Colonic mucosa (tissue), 4 donors: ENCODE measurements around the gene SNRNP25. TPM values are rescaled to one million over a fixed set of nuclear protein-coding genes. Genes with fewer than 3 reads are reported as not detected.

Experiments
- DNase-seq: peaks from one replicate; pipeline ENCODE4 v3.0.0-alpha.2; 2020
- H3K27ac ChIP-seq: fragments of 200-600 bp; one replicate; pipeline ENCODE4 v1.8.0; 2021
- H3K27me3 ChIP-seq: fragments of 200-600 bp; one replicate; pipeline ENCODE4 v1.8.0; 2021
- H3K36me3 ChIP-seq: fragments of 200-600 bp; one replicate; pipeline ENCODE4 v1.8.0; 2021
- H3K4me1 ChIP-seq: fragments of 200-600 bp; one replicate; pipeline ENCODE4 v1.8.0; 2021; ENCODE audit warnings: mild to moderate bottlenecking
- H3K4me3 ChIP-seq: fragments of 200-600 bp; one replicate; pipeline ENCODE4 v1.8.0; 2021
- H3K9ac ChIP-seq, 2 donors: one replicate each; pipeline ENCODE4 v1.7.0; 2013; ENCODE audit warnings: control low read depth in 2 of 2, low read depth in 2 of 2, low read length in 2 of 2
- H3K9me3 ChIP-seq: fragments of 200-600 bp; one replicate; pipeline ENCODE4 v1.8.0; 2021
- intact Hi-C: fragments of 100-400 bp; cut with DNase I; formaldehyde crosslinking; loops from one replicate; pipeline ENCODE4 v1.14.1; 2022
- microRNA-seq: library from miRNA; unstranded; fragments of <30 nt; microRNA quantifications from one replicate; pipeline ENCODE4, GENCODE V29; 2019
- total RNA-seq, 2 donors: library from RNA; stranded (reverse); fragmentation: NEBNext Ultra II Directional in 1 of 2; extraction: Animal tissue kit (Norgen Biotek cat#: 25700) in 1 of 2; gene quantifications; one replicate each; pipeline ENCODE4 v1.2.1, GENCODE V29; 2021
- TF ChIP-seq, protein P1 (sequence below): fragments of 200-600 bp; IDR thresholded peaks from one replicate; pipeline ENCODE4 v1.8.0; 2022; ENCODE audit warnings: antibody characterized with exemption, mild to moderate bottlenecking
- donor health status: healthy.
- donor health status: DM: no; HTN: no; CAD: no.
- donor health status: DM: no; HTN: no; CAD: no.

Gene SNRNP25
- total RNA-seq, 2 donors from 2014 or later = 20.6 to 48.3 TPM

GRCh38 chr16:104928-105327, 51.3 kb downstream of the SNRNP25 start:
- intact Hi-C loops = loop anchor here (5.0 kb wide), 2 partner anchors 77 to 257 kb away; partner anchors contain the start of gene HBQ1
- H3K9me3 ChIP-seq = no peaks in the 10 kb centered on the region
- H3K9ac ChIP-seq = no peak overlapping the region
- no peak overlapping the region for H3K27ac ChIP-seq
- no peaks in the 10 kb centered on the region for H3K4me1 ChIP-seq
- H3K4me3 ChIP-seq = no peak overlapping the region
- TF ChIP-seq, protein P1, sequence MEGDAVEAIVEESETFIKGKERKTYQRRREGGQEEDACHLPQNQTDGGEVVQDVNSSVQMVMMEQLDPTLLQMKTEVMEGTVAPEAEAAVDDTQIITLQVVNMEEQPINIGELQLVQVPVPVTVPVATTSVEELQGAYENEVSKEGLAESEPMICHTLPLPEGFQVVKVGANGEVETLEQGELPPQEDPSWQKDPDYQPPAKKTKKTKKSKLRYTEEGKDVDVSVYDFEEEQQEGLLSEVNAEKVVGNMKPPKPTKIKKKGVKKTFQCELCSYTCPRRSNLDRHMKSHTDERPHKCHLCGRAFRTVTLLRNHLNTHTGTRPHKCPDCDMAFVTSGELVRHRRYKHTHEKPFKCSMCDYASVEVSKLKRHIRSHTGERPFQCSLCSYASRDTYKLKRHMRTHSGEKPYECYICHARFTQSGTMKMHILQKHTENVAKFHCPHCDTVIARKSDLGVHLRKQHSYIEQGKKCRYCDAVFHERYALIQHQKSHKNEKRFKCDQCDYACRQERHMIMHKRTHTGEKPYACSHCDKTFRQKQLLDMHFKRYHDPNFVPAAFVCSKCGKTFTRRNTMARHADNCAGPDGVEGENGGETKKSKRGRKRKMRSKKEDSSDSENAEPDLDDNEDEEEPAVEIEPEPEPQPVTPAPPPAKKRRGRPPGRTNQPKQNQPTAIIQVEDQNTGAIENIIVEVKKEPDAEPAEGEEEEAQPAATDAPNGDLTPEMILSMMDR = no peak
- DNase-seq = no peak
- no peaks in the 10 kb centered on the region for H3K27me3 ChIP-seq
- H3K36me3 ChIP-seq = no peaks in the 10 kb centered on the region

- no peak overlapping the region for H3K27ac ChIP-seq
- H3K36me3 ChIP-seq = no peaks in the 10 kb centered on the region
- no peaks in the 10 kb centered on the region for H3K4me1 ChIP-seq
- no peak overlapping the region for H3K4me3 ChIP-seq
- no peaks in the 10 kb centered on the region for H3K9me3 ChIP-seq
- TF ChIP-seq, protein P1 = no peak
- no peak for DNase-seq
- intact Hi-C loops = loop anchor here (5.0 kb wide), 2 partner anchors 77 to 257 kb away; partner anchors contain the start of gene HBQ1
- no peak overlapping the region for H3K9ac ChIP-seq
- H3K27me3 ChIP-seq = no peaks in the 10 kb centered on the region
These were observed 51.9 kb downstream of the SNRNP25 start for GRCh38 chr16:105521-105920.

DNA sequence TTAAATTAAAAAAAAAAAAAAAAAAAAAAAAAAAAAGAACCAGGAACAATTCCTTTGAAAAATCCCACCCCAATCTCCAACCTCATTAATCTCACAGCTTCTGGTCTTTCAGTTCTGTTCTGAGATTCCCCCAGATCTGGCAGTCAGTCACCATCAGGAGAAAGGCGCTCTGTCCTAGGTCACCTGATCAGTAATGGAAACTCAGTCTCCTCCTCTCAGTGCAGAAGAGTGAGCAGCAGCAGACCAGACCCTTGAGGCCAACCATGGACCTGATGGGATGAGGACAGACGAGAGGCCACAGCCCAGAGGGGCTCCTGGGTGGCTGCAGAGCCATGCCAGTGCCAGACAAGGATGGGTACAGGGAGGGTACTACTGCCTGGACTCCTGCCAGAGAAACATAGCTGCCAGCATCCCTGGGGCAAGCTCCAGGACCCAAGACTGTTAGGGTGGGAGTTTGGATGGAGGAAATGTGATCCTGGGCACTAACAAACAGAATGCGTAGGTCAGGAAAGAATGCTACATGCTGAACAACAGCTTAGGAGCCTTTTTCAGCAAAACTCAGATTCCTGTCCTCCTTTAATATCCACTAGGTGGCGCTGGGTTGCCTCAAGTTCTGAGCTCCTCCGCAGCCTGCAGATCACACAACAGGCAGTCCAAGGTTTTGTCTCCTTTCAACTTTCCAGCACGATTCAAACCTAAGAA, 53.1 kb downstream of the SNRNP25 start:
- Histone ChIP-seq H3K27ac (no peak overlapping the region), H3K4me1 (no peaks in the 10 kb centered on the region), H3K9me3 (no peaks in the 10 kb centered on the region), H3K27me3 (no peaks in the 10 kb centered on the region), H3K36me3 (no peaks in the 10 kb centered on the region), H3K4me3 (no peak overlapping the region), H3K9ac (no peak overlapping the region)
- TF ChIP-seq, protein P1 = peak; percentile 58
- intact Hi-C loops = loop anchor here (5.0 kb wide), 2 partner anchors 76 to 256 kb away; partner anchors contain the start of gene HBQ1
- peak; percentile 58 for DNase-seq

Small RNA genes lying within 50 kb of the gene (microRNA-seq; reads per million reads assigned to microRNA genes)
- not detected for gene MIR6859-4

Other genes with a start within 250 kb of the SNRNP25 start
- 10 to 100 TPM in 1 of 2 donors, 1 to 10 TPM in 1; 8.5 to 23.6 TPM for gene POLR3K, start 220 bp upstream of the SNRNP25 start, total RNA-seq
- 10 to 100 TPM; 28.6 to 35.3 TPM for gene RHBDF1, start 18.8 kb downstream of the SNRNP25 start, total RNA-seq
- gene MPG, start 24.4 kb downstream of the SNRNP25 start, total RNA-seq = 10 to 100 TPM; 39.3 to 42.1 TPM
- 10 to 100 TPM; 13.4 to 26.4 TPM for gene NPRL3, start 84.8 kb downstream of the SNRNP25 start, total RNA-seq
- 1 to 10 TPM in 1 of 2 donors, not detected in 1; 1.4 TPM for gene HBZ, start 98.8 kb downstream of the SNRNP25 start, total RNA-seq
- gene HBM, start 112.2 kb downstream of the SNRNP25 start, total RNA-seq = not detected
- gene HBA2, start 119.0 kb downstream of the SNRNP25 start, total RNA-seq = 10 to 100 TPM in 1 of 2 donors, 1 to 10 TPM in 1; 3.5 to 64.9 TPM
- gene HBA1, start 122.9 kb downstream of the SNRNP25 start, total RNA-seq = 10 to 100 TPM in 1 of 2 donors, 1 to 10 TPM in 1; 7.4 to 50.3 TPM
- not detected for gene HBQ1, start 126.6 kb downstream of the SNRNP25 start, total RNA-seq
- gene LUC7L, start 175.6 kb downstream of the SNRNP25 start, total RNA-seq = 10 to 100 TPM; 37.1 to 55.4 TPM
- gene FAM234A, start 181.0 kb downstream of the SNRNP25 start, total RNA-seq = 100 to 1,000 TPM; 105 to 124 TPM
- 1 to 10 TPM; 2.9 to 4.0 TPM for gene RGS11, start 222.1 kb downstream of the SNRNP25 start, total RNA-seq
- gene ARHGDIG, start 226.8 kb downstream of the SNRNP25 start, total RNA-seq = 10 to 100 TPM in 1 of 2 donors, 1 to 10 TPM in 1; 1.8 to 20.0 TPM
- 1 to 10 TPM; 1.4 to 2.6 TPM for gene PDIA2, start 229.3 kb downstream of the SNRNP25 start, total RNA-seq